Left renal pelvis (tissue), 4 donors: ENCODE measurements around the gene UQCR11. TPM values are rescaled to one million over a fixed set of nuclear protein-coding genes. Genes with fewer than 3 reads are reported as not detected.
"Not testable (repeated sequence)": the region's sequence is repeated elsewhere in the genome, so short reads cannot be mapped to it uniquely, and the experiment has no call there.

Experiments used
- DNase-seq, 4 donors: peaks; one replicate each; pipeline ENCODE4 v3.0.0-alpha.2; 2013; ENCODE audit warnings: low read depth in 4 of 4, low spot score in 3 of 4
- polyA plus RNA-seq, 4 donors: library from polyadenylated mRNA; unstranded; fragments of 120-200 nt; gene quantifications; one replicate each; pipeline ENCODE4 v1.2.1, GENCODE V29; 2013; ENCODE audit not compliant: insufficient read length in 4 of 4

Gene UQCR11
- 100 to 1,000 TPM in 2 of 4 donors, 10 to 100 TPM in 2; 86.3 to 159 (median 107) TPM for polyA plus RNA-seq

DNA sequence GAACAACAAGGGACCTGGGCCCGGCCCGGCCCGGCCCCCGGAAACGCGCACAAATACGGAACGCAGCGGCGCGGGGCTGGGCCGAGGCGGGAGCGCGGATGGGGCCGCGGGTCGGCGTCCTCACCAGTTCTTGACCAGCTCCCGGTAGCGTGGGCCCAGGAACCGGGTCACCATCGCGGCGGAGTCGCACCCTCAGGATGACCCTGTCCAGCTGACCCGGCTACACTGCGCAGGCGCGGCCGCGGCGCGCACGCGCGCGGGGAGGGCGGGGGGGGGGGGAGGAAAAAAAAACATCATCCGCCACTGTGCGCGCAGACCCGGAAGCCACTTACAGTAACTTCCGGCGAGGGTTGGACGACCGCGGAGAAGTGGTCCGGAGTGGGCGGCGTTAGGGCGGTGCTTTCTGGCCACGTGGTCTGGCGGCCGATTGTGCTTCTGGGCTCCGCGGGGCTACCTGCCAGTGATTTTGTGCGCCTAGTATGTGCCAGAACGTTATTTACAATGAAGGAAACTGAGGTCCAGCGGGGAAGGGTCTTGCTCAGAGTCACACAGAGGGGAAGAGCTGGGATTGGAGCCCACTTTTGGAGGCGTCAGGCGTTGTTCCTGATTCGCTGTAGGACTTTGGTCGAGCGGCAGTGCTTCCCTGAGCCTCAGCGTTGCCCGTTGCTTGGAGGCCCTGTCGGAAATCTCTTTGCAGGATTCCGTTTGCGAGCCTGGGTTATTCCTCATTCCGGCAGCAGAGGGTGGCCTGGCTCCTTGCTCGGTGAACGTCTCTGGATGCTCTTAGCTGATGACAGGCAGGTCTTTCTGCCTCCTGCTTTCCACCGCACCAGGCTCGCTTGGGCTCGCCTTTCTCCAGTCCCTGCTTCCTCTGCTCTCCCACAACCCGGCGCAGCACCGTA is at the start of gene UQCR11:
TSS of gene UQCR11 (minus strand) at position 227 of the 902 bp plus-strand sequence. CDS start at position 174, 53 bp downstream.
- DNase-seq: peak; percentile 83 to 89 (median 87)

DNA sequence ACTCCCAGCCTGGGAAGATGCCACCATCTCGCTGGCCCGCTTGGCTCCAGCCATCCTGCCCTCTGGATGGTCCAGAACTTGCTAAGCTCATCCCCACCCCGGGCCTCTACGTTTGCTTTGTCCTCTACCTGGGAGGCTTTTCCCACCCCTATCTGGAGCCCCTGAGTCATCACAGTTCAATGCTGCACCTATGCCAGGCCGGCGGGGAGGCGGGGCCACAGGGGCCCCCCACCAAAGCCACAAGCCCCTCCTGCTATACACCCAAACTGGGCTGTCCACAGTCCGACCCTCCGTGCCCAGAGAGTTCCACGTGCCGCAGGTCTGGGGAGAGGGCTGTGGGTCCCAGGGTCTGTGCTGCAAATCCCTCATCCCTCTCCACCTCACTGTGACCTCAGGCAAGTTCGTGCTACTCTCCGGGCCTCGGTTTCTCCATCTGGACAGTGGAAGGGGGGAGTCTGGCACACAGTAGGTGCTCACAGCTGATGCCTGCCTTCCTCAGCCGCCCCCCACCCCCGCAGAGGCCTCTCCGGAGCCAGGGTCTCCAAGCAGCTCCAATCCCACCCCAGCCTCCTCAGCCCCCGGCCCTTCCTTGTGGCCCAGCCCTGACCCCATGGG is 49.0 kb upstream of the UQCR11 start:
- DNase-seq: no peak

DNA sequence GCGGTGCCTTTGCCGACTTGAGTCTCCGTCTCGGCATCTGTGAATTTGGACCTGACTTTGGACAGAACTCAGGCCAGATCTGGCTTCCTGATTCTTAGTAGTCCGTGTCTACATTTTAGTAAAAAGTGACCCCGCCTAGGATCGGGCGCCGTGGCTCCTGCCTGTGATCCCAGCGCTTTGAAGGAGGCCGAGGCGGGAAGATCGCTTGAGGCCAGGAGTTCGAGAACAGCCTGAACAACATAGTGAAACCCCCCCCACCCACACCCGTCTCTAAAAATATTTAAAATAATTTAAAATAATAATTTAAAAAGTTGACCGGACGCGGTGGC is 48.0 kb upstream of the UQCR11 start:
- DNase-seq: no peak

DNA sequence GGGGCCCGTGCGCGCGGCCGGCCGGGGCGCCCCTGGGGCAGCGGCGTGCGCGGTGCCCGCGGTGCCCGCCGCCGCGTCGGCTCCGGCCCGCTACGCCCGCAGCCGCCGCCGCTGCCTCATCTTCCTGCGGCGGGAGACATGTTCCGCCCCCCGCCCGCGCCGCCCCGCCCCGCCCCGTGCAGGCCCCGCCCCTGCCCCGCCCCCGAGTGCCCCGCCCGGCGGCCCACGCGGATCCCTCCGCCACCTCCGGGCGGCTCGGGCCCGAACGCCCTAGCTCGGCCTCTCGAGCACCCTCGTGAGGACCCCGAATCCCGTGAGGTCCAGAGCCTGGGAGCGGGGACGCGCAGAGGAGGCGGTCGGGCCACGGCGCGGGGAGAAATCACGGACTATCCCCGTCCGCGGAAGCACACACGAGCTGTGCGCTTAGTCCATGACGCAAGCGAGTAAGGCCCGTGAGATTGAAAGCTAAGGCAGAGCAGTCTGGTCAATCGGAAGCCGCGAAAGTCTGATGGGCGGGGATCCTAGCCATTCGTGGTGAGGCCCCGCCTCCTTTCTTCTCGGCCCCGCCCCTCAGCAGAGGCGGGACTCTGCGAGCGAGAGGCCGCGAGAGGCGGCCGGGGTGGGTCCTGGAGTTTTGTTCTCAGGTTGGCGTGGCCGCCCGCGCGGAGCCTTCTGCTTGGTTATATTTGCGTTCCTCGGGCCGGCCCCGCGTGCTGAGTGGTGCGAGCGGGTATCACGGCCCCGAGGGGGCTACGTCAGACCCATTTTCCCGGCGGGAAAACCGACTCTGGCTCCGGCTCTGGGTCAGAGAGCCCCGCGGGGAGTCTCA is 47.4 kb upstream of the UQCR11 start, which contains the start of gene TCF3:
TSS of gene TCF3 (minus strand) at position 145 of the 829 bp plus-strand sequence. CDS start 2,367 bp downstream, outside the sequence.
- peak; percentile 97 to 99 (median 98) for DNase-seq

DNA sequence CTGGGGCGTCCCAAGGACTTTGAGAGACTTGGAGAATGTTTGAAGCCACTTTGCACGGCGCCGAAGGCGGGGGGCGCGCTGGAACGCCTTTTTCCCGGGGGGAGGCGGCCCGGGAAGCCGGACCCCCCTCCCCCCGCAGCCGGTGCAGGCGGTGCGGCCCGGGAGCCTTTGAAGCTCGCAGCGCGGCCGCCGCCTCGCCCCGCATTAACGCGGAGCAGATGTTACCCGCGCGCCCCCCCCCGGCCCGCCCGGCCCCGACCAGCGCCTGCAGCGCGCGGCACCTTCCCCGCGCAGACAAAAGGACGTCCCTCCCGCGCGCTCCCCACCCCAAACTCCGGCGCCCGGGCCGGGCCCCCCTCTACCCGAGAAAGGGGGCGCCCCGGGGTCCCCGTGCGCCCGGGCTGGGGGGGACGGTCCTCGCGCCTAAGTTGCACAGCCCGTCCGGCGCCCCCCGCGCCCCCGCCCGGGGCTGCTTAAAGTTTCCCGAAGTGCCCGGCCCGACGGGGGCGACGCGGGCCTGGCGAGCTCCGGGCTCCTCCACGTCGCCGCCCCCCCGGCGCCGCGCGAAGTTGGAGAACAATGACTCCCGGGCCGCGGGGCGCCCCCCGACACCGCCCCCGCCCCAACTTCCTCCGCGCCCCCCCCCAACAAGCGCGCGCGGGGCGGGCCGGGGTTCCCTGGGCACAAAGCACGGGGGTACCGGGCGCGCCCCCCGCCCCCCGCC is 46.5 kb upstream of the UQCR11 start:
- DNase-seq: no peak

DNA sequence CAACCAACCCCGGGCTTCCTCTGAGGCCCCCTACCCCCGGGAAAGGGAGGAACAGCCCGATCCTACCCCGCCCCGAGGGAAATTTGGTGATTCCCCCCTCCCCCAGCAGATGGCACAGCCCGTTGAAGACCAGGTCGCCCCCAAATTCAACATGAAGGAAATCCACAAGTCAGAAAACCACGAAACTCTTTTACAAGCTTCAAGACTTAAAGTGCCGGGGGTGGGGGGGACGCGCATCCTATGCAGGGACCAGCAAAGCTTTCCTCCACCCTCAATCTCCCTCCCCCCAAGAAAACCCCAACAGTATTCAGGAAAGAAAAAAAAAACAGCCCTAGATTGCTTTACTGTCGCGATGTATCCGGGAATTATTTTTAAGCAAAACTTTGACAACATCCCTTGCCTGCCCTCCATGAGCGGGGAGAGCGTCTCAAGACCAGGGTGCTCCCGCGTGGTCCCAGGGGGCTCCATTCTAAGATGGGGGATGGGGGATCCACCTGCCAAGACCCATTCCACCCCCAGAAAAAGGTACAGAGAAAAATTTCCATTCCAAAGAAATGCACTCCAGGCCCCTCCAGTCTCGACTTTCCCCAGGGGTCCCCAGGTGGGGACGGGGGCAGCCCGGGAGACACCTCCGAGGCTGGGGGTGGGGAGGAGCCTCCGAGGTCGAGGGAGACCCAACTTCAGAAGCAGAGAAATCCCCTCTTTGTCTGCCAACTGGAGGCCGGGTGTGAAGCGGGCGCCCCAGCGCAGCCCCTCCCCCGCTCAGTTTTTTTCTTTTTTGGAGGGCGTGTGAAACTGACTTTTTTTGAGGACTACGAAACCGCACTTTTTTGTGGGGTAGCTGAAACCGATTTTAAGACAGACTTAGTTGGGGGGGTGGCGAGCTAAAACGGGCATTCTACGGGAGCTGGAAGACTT is 45.6 kb upstream of the UQCR11 start:
- DNase-seq: no peak

DNA sequence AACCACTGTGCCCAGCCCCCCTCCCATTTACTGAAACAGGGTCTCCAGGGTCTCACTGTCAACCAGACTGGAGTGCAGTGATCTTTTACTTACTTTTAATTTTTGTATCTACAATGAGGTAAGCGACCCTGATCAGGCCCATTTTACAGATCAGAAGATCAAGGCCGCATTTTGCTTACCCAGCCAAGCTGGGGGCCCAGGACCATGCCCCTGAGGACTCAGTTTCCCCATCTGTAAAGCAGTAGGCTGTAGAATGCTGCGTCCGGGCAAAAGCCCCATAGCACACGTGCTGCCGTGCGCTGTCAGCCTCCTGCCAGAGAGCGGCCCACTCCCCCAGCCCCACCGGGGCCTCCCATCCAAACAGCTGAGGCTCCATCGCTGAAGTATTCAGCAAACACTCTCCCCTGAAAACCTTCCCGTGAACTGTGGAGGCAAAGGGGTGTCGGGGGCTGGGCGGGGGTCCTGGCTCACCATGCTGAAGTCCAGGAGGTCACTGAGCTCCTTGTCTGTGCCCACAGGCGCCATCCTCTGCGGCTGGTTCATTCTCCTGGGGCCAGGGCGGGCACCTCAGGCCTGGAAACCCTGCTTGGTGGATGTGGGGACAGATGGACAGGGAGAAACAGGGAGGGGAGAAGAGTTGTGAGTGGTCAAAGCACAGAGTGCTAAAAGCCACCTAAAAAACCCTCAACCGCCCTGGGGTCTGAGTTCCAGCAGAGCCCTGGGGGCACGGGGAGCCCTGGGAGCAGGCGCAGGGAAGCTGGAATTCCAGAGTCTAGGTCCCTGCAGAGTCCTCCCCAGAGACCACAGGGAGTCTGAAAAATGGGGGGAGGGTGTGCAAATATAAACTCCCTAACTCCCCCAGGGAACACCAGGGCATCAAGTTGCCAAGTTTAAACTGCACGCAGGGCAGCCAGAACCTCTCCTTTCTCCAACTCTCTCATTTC is 44.7 kb upstream of the UQCR11 start:
- no peak for DNase-seq

DNA sequence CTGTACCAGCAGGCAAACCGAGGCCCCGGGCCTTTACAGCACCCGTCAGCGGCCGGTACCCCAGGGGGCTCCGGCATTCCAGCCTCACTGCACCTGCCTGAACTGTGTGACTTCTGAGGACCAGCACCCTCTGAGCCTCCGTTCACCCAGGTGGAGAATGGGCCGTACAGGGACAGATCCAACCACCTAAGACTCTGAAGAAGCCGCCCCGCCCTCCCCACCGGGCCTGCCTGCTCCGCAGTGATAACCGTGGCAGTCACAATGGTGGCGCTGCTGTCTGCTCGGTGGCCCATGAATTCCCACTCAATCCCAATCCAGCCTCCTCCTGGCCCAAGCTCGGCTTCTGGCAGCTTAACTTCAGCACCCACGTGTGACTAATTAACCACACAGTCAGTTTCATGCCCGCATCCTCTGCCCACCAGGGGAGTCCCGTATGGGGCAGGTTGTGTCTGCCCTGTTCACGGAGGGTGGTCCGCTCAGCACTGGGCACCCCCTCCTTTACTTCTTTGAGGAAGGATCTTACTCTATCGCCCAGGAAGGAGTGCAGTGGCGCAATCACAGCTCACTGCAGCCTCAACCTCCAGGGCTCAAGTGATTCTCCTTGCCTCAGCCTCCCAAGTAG is 43.8 kb upstream of the UQCR11 start:
- no peak for DNase-seq

DNA sequence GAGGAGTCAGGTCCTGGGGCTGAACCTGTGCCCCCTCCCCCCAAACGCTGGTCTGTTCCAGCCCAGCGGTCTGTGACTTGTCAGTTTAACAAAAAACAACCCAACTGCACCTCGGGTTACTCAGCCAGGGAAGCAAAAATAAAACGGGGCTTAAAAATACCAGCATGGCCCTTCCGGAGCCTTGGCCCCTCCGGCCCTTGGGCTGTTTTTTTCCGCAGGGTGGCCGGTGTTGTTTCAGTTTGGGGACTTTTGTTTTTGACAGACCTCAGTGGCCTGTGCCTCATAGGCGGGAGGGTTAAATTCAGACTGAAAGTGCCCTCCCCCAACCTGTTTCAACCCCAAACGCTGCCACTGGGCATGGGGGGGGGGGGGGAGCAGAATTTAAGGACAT is 43.2 kb upstream of the UQCR11 start:
- no peak for DNase-seq

DNA sequence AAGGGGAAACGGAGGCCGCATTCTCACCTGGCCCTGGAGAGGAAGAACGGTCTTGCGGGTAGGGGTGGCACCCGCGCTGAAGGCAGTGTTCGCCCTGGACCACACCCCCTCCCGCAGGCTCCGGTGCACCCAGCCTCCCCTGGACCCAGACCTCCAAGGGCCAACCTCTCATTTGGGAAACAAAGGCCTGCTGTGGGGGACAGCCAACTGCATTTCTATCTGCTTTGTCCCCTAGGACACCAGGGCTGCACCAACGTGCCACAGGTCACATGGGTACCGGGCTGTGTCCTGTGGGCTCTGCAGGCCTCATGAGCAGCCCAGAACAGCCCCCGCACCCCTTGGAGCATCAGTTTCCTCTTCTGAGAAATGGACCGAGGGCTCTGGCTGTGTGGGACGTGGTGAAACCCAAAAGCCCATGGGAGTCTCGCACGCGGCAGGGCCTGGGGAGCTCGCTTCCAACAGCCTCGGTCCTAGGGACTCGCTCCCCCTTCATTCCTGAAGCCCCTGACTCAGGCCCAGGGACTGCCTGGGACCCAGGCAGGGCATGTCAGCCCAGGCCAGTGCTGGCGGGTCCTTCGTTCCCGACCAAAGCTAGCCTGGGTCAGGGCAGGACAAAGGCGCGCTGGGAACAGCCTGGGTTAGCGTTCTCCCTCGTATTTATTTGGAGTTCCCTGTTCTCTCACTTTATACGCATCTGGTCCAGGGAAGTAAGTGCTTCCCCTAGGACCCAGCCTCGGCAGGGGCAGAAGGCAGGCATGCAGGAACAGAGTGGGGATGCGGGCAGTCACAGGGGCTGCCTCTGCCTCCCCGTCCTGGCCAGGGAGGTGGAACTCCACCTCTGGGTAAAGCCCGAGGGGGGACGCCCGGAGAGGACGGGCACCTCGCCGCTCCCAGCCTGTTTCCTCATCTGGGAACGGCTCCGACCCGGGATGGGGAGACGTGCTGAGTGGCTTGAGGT is 42.5 kb upstream of the UQCR11 start:
- no peak for DNase-seq

DNA sequence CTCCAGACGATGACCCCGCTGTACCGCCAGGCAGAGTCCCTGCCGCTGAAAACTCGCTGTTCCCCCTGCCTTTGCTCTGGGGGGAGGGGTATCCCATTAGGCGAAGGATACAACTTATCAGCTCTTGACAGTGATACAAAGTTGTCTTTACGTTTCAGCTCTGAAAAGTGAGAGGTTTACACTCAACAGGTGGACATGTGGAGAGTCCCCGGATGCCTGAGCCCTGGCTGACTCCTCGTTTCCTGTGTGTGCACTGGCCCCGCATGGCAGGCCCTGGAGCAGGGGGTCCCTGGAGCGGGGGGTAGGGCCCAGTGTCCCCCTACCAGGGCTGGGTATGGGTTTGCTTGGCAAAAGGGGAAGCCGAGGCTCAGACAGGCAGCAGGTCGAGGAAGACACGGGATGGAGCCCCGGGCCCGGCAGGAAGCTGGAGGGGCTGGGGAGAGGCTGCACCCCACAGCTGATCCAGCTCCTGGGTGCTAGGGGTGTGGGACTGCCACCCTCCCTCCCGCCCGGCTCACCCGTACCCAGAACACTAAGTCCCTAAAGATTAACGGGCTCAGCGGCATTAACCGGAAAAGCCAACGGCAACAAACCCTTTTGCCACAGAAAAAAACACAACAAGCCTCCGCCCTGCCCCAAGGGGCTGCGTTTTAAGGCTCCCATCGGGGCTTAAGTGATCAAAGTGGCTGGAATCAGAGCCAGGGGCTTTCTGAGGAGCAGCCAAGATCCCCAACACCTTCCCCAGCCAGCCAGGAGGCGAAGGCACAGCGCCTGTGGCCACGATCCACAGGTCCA is 41.6 kb upstream of the UQCR11 start:
- DNase-seq: no peak

DNA sequence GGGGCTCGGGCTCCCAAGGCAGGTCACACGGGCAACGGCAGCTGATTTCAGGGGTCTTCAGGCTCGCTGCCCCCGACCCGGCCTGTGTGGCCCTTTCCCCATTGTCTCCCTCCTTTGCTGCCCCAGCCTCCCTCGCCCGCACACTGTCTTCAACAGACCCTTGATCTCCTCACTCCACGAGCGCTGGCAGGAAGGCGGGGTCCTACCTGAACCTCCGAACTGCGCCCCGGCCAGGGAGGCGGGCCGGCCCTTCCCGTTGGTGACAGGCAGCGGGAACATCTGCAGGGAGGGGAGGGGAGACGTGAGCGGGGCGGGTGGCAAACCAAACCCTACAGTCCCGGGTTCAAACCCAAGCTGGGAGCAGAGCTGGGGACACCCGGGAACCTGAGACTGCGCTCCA is 40.9 kb upstream of the UQCR11 start:
- DNase-seq: no peak

DNA sequence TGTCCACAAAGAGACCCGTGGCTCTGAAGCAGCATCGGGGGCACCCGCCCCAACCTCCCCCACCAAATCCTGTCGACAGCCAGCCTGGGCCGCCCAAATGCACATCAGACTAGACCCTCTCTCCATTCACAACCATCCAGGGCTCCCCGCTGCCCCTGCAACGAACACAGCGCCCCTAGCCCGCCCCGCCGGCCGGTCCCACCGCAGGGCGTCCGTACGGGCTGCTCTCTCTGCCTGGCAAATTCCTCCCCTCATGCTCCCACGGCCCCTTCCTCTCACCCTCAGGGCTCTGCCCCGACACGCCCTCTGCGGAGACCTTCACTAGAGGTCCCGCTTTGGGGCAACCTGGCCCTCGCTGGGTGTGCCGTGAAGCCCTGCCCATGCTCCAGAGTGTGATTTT is 40.0 kb upstream of the UQCR11 start:
- no peak for DNase-seq

DNA sequence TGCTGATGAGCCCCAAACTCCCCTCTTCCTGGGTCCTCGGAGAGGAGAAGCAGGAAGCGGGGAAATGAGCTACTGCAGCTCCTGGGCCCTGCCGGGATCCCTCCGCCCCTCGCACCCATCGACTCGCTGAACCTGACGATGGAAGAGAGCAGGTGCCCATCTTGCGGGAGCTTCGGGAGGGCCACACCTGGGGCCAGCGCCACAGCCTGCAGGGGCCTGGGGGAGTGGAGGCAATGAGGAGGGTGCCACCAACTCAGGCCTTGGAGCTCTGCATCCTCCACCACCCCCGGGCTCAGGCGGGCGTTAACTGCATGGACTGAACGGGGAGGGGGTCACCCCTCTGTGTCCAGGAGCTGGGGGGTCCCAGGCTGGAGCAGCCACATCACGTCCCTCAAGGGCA is 38.8 kb upstream of the UQCR11 start:
- no peak for DNase-seq

DNA sequence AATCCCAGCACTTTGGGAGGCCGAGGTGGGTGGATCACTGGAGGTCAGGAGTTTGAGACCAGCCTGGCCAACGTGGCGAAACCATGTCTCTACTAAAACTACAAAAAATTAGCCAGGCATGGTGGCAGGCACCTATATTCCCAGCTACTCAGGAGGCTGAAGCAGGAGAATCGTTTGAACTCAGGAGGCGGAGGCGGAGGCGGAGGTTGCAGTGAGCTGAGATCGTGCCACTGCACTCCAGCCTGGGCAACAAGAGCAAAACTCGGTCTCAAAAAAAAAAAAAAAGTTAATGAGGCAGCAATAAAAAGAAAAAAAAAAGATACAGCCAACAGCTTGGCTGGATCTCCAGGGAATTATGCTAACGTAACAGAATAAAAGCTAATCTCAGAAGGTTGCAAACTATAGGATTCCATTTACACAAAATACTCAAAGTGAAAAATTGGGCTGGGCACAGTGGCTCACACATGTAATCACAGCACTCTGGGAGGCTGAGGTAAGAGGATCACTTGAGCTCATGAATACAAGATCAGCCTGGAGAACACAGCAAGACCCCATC is 35.7 kb upstream of the UQCR11 start:
- DNase-seq: not testable (repeated sequence)
